ENCODE data around the gene COLQ. TPM values are rescaled to one million over a fixed set of nuclear protein-coding genes. Genes with fewer than 3 reads are reported as not detected.

Gene COLQ
- total RNA-seq, 6 donors from 2014 or later, result 1.1 to 34.6 (median 2.6) TPM

- Histone ChIP-seq H3K36me3 (no peaks in the 10 kb centered on the region), H3K4me1 (no peaks in the 10 kb centered on the region), H3K9me3 (no peaks in the 10 kb centered on the region), H3K27ac (no peak overlapping the region), H3K27me3 (no peaks in the 10 kb centered on the region), H3K4me3 (no peak overlapping the region)
- ATAC-seq (ENCODE audit: low FRiP score in 2 of 2), result no peak
- TF ChIP-seq CTCF (IDR thresholded peaks at IDR 0.05) (no peak), EP300 (IDR thresholded peaks at IDR 0.05) (no peak), POLR2A (IDR thresholded peaks at IDR 0.05) (no peak), POLR2AphosphoS5 (IDR thresholded peaks at IDR 0.05) (no peak)
- WGBS, 2 donors, result 61 to 68% methylated on average over 3 of the region's 3 CpGs
- no peak for DNase-seq
Measured at GRCh38 chr3:15403495-15403894, 118.0 kb downstream of the COLQ start.

GRCh38 chr3:15401936-15402335, 119.6 kb downstream of the COLQ start:
- Histone ChIP-seq H3K36me3 (no peaks in the 10 kb centered on the region), H3K4me3 (no peak overlapping the region), H3K27ac (no peak overlapping the region), H3K9me3 (no peaks in the 10 kb centered on the region), H3K27me3 (no peaks in the 10 kb centered on the region), H3K4me1 (no peaks in the 10 kb centered on the region)
- ATAC-seq (ENCODE audit: low FRiP score in 2 of 2) (no peak), DNase-seq (no peak)
- 87 to 97% methylated on average over 4 of the region's 4 CpGs for WGBS, 2 donors
- TF ChIP-seq POLR2AphosphoS5 (IDR thresholded peaks at IDR 0.05), result no peak

Small RNAs within 50 kb of the gene (small RNA-seq; reads per million reads assigned to genes)
- gene MIR4270 (0 reads per million in 4 donors), gene RN7SL110P (0 reads per million in 4 donors), gene RNU6-1024P (0 reads per million in 4 donors)

Other genes starting within 250 kb of the COLQ start
- 100 to 1,000 TPM in 2 of 6 donors, 10 to 100 TPM in 4; 83.8 to 150 (median 94.7) TPM for gene SH3BP5, start 189.1 kb downstream of the COLQ start, total RNA-seq
- gene METTL6, start 94.2 kb downstream of the COLQ start, total RNA-seq, result 10 to 100 TPM; 10.5 to 20.7 (median 13.9) TPM
- gene EAF1, start 94.1 kb downstream of the COLQ start, total RNA-seq, result 10 to 100 TPM; 21.1 to 45.1 (median 31.7) TPM
- 10 to 100 TPM; 12.9 to 32.5 (median 19.6) TPM for gene HACL1, start 79.9 kb upstream of the COLQ start, total RNA-seq
- 10 to 100 TPM in 5 of 6 donors, 1 to 10 TPM in 1; 6.8 to 32.2 (median 21.8) TPM for gene BTD, start 80.0 kb upstream of the COLQ start, total RNA-seq